Measurements from ENCODE around the gene KLHL3.

- TF ChIP-seq CTCF (conservative IDR thresholded peaks at IDR 0.05; ENCODE audit: low read depth in 2 of 2) (no peak), REST (IDR thresholded peaks at IDR 0.05; ENCODE audit: unreplicated experiment) (no peak), POLR2AphosphoS5 (IDR thresholded peaks at IDR 0.05; ENCODE audit: low read depth) (no peak), EZH2 (IDR thresholded peaks at IDR 0.05; ENCODE audit: low read depth, unreplicated experiment) (no peak), ETS1 (IDR thresholded peaks at IDR 0.05) (no peak), EZH2phosphoT487 (IDR thresholded peaks at IDR 0.05; ENCODE audit: unreplicated experiment) (no peak), JUNB (IDR thresholded peaks at IDR 0.05; ENCODE audit: unreplicated experiment) (no peak), STAT1 (IDR thresholded peaks at IDR 0.05; ENCODE audit: unreplicated experiment) (no peak), ZNF331 (CRISPR knock-in tag; IDR thresholded peaks at IDR 0.05; ENCODE audit: low read depth) (no peak), CREB1 (CRISPR knock-in tag; IDR thresholded peaks at IDR 0.05; ENCODE audit: low read depth) (no peak)
Observed at GRCh38 chr5:137718611-137719010, 17.3 kb downstream of the KLHL3 start.

Measured in GM23338 (cell line).